ENCODE measurements around the gene CELSR2. TPM values are rescaled to one million over a fixed set of nuclear protein-coding genes. Genes with fewer than 3 reads are reported as not detected.

CELSR2 gene
- total RNA-seq, 4 donors from 2014 or later: 23.4 to 57.2 (median 39.9) TPM

DNA sequence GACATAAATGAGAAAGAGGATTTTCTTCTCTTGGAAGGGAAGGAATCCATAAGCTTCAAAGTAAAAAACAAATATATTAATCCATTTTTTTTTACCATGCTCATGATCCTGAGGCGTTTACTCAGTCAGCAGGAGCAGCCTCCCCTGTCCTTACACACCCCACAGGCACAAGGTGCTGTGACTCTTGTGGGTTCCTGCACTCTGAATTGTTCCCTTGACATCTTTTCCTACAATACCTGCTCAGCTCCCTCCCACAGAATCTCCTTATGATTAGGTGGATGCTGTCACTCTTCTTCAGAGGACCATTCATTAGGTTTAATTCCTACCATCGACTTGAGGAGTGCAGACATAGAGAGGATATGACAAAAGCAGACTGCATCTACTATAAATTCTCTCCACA, 43.7 kb downstream of the CELSR2 start:
- DNase-seq: no peak
- H3K36me3 ChIP-seq: no peaks in the 10 kb centered on the region
- H3K4me1 ChIP-seq: peaks cover 0 to 6% (median 0%) of the 10 kb centered on the region in 3 donors
- no peak overlapping the region for H3K4me3 ChIP-seq
- H3K27me3 ChIP-seq: peaks cover 0 to 2% (median 0%) of the 10 kb centered on the region in 4 donors
- intact Hi-C loops (cut with DNase I): no loop called here
- no peaks in the 10 kb centered on the region for H3K9me3 ChIP-seq
- TF ChIP-seq POLR2A (IDR thresholded peaks at IDR 0.05): no peak
- TF ChIP-seq, protein P1, sequence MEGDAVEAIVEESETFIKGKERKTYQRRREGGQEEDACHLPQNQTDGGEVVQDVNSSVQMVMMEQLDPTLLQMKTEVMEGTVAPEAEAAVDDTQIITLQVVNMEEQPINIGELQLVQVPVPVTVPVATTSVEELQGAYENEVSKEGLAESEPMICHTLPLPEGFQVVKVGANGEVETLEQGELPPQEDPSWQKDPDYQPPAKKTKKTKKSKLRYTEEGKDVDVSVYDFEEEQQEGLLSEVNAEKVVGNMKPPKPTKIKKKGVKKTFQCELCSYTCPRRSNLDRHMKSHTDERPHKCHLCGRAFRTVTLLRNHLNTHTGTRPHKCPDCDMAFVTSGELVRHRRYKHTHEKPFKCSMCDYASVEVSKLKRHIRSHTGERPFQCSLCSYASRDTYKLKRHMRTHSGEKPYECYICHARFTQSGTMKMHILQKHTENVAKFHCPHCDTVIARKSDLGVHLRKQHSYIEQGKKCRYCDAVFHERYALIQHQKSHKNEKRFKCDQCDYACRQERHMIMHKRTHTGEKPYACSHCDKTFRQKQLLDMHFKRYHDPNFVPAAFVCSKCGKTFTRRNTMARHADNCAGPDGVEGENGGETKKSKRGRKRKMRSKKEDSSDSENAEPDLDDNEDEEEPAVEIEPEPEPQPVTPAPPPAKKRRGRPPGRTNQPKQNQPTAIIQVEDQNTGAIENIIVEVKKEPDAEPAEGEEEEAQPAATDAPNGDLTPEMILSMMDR (IDR thresholded peaks at IDR 0.05): no peak
- no peak overlapping the region for H3K27ac ChIP-seq
- WGBS, 2 donors: 40 to 63% methylated on average over 1 to 2 of the region's 2 CpGs

DNA sequence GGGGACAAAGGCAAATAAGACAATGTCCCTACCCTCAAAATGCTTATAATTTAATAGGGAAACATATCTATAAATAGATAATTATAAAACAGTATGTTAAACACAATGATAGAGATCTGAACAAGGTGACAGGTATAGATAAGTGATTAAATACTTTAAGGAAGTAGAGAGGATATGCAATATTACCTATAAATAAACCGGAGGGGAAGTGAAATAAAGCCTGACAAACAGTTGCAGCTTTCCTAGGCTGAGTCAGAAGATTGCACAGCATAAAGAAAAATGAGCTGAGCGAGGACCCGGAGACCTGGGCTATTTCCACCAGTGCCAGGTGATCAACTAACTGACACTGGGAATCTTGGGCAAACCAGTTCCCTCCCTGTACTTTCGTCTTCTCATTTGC, 45.1 kb downstream of the CELSR2 start:
- Histone ChIP-seq H3K27ac (no peak overlapping the region), H3K36me3 (no peaks in the 10 kb centered on the region), H3K27me3 (peaks cover 0 to 2% (median 0%) of the 10 kb centered on the region in 4 donors), H3K4me1 (peaks cover 0 to 20% (median 8%) of the 10 kb centered on the region in 3 donors), H3K4me3 (no peak overlapping the region), H3K9me3 (no peaks in the 10 kb centered on the region)
- DNase-seq: no peak
- intact Hi-C loops (cut with DNase I): no loop called here
- WGBS, 2 donors: 49 to 74% methylated on average over 4 of the region's 4 CpGs
- no peak for TF ChIP-seq POLR2A (IDR thresholded peaks at IDR 0.05)
- TF ChIP-seq, protein P1 (IDR thresholded peaks at IDR 0.05): no peak

DNA sequence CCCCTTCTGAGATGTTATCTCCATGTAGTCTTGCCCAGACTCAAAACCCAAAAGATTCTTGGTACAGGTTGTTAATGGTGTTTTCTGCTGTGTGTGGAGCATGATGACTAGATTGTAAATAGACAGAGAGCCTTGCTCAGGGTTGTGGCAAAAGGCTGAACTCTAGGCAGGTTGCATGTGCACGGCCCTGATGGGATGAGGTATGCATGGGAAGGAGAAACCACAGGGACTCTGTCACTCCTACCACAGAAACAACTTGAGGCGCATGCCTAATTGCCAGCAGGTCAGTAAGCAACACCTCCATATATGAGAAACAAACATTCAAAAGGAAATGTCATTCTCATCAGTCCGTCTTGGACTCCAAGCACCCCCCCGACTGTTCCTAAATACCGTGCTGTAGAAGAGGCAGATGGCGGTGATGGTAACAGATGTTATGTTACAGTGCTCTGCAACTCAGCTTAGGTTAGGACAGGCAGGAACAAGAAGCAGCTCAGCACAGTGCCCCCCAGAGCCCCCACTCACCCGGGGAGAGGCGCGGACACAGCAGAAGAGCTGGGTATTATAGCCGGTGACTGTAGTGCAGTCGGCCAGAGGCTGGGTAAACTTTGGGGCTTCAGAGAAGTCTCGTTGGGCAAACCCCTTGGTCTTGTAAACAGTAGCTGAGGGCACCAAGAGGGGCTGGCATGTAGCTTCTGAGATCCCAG, 46.5 kb downstream of the CELSR2 start:
- Histone ChIP-seq H3K27me3 (peaks cover 0 to 2% (median 0%) of the 10 kb centered on the region in 4 donors), H3K4me1 (peaks cover 0 to 27% (median 10%) of the 10 kb centered on the region in 3 donors), H3K27ac (no peak overlapping the region), H3K4me3 (no peak overlapping the region), H3K36me3 (no peaks in the 10 kb centered on the region), H3K9me3 (no peaks in the 10 kb centered on the region)
- WGBS, 2 donors: 84 to 87% methylated on average over 12 of the region's 12 CpGs
- TF ChIP-seq POLR2A (IDR thresholded peaks at IDR 0.05): no peak
- TF ChIP-seq, protein P1 (IDR thresholded peaks at IDR 0.05): no peak
- DNase-seq: no peak
- intact Hi-C loops (cut with DNase I): no loop called here

DNA sequence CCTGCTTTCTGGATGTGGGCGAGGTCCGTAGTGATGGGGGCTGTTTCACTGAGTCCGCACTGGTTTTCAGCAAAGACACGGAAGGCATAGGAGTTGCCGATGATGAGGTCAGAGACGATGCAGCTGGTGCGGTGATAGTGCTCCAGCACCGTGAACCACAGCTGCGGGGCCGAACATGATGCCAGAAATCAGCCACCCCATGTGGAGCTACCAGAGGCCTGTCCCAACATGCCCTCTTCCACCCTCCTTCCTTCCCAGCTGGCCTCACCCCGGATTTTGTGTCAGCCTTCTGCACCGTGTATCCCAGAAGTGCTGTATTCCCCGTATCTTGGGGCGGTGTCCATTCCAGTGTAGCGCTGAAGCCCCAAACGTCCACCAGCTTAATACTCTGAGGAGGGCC, 47.4 kb downstream of the CELSR2 start:
- 57 to 62% methylated on average over 7 to 13 of the region's 16 CpGs for WGBS, 2 donors
- Histone ChIP-seq H3K27me3 (peaks cover 0 to 2% (median 0%) of the 10 kb centered on the region in 4 donors), H3K27ac (no peak overlapping the region)

More for the DNA sequence above, 47.4 kb downstream of the CELSR2 start:
- DNase-seq: no peak
- no peaks in the 10 kb centered on the region for H3K9me3 ChIP-seq
- no peak overlapping the region for H3K4me3 ChIP-seq
- no peak for TF ChIP-seq POLR2A (IDR thresholded peaks at IDR 0.05)
- TF ChIP-seq, protein P1 (IDR thresholded peaks at IDR 0.05): no peak
- intact Hi-C loops (cut with DNase I): no loop called here
- H3K36me3 ChIP-seq: no peaks in the 10 kb centered on the region
- peaks cover 0 to 27% (median 10%) of the 10 kb centered on the region in 3 donors for H3K4me1 ChIP-seq

Data from esophagus squamous epithelium (tissue), 5 donors.